ENCODE results near the gene ATAD2B.

ATAD2B gene

DNA sequence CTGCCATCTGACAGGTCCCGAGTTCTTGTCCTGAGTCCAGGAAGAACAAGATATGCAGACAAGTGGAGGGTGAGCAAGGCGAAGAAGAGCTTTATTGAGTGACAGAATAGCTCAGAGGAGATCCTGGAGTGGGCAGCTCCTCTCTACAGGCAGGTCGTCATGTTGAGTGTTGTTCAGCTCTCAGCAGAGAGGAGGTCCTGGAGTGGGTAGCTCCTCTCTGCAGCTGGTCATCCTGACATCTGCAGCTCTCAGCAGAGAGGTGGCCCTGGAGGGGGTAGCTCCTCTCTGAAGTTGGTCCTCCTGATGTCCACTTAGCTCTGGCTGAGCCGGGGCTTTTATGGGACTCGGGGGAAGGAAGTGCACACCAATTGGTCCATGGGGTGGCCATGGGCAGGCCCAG, 90.4 kb downstream of the ATAD2B start:
- DNase-seq: no peak

DNA sequence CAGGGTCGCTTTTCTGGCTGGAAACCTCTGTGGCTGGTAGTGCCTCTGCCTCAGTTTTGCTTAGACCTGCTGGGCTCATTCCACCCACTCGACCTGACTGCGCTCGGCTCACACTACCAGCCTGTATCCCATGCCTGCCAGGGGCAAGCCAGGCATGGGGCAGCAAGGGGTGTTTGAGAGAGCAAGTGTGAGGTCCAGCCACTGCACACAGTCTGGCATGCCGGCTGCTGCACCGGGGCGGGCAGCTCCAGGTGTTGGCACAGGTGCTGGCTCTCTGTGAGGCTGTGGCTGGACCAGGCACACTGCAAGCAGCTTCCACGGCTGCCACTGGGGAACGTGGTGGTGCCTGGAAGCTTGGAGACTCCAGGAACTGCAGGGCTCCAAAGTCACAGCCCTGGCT, 90.9 kb downstream of the ATAD2B start:
- no peak for DNase-seq

DNA sequence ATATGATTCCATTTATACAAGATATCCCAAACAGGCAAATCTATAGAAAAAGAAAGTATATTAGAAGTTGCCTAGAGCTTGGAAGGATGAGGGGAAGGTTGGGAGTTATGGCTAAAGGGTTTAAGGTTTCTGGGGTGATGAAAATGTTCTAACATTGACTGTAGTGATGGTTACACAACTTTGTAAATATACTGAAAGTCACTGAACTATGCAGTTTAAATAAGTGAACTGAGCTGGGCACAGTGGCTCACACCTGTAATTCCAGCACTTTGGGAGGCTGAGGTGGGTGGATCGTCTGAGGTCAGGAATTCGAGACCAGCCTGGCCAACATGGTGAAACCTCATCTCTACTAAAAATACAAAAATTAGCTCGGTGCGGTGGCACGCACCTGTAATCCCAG, 91.5 kb downstream of the ATAD2B start:
- DNase-seq: no peak

DNA sequence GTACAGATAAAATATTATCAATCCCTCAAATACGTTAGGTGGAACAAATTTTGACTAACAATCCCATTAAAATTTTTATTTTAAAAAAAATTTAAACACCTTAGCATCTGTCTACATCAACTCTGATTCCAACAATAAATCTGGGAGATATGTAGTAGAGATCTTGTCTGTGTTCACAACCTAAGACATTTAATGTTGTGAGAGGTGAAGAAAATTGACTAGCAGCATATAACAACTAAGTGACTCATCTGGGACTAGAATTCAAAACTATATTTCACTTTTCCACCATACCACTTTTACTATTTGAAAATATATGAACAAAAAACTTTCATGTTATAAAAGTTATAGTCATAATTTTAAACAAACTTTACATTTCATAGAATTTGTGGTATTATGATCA, 97.9 kb downstream of the ATAD2B start:
- DNase-seq: no peak

DNA sequence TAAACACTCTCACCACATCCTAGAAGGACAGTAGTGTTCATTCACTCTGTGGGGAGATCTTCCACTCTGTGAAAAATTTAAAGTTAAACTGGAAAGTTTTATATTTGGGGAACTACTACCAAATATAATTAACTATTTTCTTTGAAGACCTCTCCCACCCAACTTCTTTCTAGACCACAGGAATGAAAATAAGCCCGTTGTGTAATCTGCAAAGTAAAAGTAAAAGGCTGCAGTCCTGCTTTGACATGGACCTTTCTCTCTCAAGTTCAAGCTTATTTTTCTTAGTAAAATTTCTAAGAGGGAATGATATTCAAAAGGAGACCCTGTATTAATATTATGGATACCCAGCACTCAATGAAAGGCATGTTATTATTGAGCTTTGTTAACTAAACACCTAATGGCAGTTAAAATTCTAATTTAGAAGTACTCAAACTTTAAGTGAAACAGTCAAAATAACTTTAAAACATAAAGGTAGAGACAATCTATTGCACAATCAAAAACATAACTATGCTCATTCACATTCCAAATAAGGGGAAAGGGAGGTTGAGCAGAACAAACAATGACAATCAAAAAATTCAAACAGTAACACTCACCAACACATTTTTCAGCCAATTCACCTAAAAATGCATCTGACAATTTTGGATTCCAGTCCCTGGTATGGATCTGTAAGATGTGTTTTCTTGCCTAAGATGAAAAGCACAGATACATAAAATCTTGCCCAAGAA, 98.5 kb downstream of the ATAD2B start:
- DNase-seq: no peak

DNA sequence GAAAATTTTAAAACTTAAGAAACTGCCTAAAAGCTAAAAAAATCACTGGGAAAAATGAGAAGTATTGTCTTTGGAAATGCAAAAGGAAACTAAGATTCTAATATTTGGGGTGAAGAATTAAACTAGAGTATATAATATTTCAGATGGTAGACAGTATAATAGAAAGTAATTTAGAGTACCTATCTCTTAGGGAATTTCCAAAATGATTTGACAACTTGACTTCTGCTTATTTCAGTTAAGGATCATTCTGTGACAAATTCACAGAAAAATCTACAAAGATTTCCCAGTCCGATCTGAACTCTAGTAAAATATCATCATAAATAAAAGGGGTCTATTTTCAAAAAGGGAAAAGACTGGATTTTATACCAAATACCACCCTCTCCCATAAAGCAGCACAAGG, 99.6 kb downstream of the ATAD2B start:
- DNase-seq: no peak

DNA sequence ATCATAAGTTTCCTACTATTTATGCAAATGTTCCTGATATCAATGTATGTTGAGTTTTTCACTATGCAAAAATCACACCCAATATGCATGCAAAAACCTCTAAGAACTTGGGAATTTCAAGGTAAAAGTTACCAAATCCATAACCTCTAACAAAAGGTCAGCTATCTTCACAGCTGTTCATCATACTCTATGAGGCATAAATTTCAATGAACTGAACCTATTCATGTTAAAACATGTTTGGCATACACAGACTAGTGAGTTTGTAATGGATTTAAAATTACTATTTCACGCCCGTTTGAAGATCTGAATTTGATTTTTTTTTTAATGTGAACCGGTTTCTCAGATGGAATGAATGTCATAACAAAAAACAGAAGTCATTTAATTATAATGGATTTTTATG, 100.2 kb downstream of the ATAD2B start:
- DNase-seq: no peak

DNA sequence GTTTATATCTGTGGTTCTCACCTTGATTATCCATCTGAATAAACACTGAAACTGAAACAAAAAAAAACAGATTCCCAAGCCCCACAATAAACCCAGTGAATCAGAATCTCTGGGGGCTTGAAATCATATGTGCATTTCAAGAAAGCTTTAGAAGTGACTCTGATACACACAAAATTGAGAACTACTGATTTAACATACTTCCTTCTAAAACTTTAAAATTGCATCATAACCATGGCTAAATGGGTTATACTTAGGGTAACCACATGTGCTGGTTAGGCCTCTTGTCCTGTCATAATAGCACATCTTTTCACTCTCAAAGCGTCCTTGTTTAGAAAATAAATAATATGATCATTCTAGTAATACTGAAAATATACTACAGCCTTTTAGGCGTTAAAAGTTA, 100.9 kb downstream of the ATAD2B start:
- DNase-seq: no peak

DNA sequence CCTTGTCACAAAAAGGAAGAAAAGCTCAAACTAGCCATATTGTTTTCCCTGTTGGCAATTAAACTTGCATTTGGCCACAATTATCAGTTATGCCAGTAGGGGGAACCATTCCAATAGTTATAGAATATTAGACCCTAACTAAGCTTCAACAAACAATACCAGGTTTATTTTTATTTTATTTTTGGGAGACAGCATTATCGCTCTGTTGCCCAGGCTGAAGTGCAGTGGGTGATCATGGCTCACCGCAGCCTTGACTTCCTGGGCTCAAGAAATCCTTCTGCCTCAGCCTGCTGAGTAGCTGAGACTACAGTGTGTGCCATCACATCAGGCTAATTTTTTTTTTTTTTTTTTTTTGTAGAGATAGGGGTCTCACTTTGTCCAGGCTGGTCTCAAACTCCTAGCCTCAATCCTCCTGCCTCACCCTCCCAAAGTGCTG, 102.1 kb downstream of the ATAD2B start:
- no peak for DNase-seq

DNA sequence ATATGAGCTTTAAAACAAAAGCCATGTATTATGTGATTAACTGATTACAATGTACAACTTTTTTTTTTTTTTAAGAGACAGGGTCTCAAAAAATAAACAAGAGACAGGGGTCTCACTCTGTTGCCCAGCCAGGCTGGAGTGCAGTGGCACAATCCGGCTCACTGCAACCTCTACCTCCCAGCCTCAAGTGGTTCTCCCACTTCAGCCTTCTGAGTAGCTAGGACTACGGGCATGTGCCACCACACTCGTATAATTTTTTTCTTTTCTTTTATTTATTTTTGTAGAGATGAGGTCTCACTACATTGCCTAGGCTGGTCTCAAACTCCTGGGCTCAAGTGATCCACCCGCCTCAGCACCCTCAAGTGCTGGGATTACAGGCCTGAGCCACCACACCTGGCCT, 103.1 kb downstream of the ATAD2B start:
- DNase-seq: no peak

DNA sequence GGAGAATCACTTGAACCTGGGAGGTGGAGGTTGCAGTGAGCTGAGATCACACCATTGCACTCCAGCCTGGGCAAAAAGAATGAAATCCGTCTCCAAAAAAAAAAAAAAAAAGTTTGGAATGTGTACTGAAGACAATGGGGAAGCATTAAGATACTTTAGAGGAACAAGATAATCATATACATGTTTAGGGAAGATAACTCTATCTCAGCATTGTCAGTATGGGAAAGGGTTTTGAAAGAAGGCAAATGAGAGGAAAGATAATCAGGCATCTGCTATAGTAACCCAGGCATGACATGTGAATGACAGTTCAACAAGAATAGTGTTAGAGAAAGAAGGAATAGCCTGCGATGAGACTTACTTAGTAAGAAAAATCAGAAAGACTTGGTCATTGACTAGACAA, 112.0 kb downstream of the ATAD2B start:
- no peak for DNase-seq

DNA sequence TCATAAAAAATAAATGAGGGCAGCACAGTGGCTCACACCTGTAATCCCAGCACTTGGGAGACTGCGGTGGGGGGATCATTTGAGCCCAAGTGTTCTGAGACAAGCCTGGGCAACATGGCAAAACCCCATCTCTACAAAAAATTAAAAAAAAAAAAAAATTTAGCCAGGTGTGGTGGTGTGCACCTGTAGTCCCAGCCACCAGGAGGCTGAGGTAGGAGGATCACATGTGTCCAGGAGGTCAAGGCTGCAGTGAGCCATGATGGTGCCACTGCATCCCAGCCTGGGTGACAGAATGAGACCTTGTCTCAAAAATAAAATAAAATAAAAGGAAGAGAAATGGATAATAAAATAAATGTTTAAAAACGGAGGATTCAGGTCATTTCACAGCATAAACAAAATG, 113.5 kb downstream of the ATAD2B start:
- DNase-seq: no peak

DNA sequence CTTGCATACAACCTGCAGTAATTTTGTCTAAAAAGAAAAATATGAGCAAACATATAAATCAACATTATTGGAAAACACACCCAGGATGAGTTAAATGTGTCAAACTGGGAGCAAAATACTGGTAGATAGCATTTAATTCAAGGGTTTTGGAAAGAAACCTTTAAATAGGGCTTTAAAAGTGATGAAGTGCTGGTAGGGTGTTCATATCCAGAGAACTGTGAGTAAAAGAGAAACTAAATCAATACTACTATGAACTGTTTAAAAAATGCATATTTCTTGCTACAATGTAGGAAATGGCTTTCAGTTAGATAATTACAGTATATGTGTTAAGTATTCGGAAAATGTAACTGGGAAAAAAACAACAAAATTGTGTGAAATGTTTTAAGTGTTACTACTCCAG, 117.8 kb downstream of the ATAD2B start:
- DNase-seq: no peak

DNA sequence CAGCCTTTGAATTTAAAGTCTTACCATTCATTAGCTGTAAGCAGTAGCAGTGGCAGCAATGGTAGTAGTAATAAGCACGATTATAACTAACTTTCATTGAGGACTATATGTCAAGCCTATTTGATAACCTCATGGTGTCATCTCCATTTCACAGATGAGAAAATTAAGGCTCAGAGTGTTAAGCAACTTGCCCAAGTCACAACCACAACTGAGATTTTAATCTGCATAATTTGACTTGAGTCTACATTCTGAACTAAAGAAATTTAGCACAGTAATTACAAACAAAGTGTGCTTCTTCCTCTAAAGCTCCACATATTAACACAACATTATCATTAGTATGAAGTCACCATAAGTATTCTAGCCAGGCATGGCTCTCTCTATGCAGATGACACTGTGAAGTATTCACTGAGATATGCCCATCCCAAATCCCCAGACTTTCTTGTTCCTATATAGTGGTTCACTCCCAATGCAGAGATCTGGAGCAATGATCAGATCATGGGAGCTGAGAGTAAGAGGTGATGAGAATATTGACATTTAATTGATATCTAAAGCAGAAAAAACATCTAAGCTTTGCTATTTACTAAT, 120.2 kb downstream of the ATAD2B start:
- DNase-seq: no peak

DNA sequence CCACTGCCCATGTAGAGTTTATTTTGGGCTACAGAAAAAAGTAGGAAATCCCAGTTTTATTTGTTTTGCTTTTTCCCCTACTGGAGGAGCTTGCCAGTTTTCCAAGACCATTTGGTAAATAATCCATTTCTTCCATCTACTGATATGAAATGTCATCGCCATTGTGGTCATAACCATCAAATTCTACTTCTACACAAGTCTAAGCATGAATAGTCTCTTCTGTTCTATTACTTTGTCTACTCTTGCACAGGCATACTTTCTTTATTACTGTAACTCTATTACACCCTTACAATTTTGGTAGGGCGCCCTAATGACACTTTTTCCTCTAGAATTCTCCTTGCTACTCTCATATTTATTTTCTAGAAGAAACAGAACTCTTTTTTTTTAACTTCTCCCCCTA, 120.7 kb downstream of the ATAD2B start:
- no peak for DNase-seq

DNA sequence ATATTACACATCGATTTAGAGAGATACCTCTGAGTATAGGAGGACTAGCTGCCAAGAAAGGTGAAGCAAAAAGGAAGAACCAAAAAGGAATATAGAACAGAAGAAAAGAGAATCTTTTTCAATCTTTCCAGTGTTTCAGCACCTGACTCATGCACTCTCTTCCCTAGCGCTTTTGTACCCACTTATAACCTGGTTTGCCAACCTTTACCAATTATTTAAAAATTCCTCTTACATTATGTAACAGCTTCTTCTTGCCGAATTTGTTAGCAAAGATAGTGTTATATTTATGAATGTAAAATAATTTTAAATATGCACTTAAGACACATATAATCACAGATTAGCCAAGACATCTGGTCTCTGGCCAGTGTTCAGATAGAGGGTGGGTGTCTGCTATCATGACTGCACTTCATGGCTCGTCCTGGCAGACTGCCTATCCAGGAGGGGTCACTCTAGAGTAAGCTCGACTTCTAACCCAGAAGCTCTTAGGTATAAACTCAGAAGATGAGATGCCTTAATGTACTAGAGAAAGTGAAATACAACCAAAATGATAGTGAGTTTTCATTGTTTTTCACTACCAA, 122.9 kb downstream of the ATAD2B start:
- DNase-seq: no peak

DNA sequence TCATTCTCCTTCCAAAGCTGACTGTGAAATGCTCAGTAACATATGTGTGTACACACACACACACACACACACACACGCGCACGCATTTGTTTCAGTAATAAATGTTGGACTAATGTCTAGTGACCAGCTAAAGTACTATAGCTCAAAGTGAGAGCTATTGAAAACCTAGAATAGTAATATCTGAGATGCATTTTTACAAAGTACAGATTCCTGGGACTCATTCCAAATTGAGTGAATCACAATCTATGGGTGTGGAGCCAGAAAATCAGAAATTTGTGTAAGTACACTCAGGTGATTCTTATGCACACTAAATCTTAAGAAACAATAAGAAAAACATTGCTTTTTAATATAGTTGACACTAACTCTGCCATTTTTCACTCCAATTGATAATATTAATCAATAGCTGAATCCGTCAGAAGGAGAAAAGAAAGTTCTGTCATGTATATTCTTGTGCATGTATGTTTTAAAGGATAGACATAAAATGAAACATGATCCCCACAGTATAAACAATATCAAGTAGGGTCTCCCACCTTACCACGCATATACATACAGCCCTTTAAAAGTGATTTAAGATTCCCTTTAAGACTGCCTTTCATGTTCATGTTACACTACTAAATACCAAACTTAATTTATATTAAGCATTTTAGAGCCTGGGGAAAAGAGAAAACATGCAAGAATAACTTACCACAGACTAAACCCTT, 123.5 kb downstream of the ATAD2B start:
- DNase-seq: no peak

DNA sequence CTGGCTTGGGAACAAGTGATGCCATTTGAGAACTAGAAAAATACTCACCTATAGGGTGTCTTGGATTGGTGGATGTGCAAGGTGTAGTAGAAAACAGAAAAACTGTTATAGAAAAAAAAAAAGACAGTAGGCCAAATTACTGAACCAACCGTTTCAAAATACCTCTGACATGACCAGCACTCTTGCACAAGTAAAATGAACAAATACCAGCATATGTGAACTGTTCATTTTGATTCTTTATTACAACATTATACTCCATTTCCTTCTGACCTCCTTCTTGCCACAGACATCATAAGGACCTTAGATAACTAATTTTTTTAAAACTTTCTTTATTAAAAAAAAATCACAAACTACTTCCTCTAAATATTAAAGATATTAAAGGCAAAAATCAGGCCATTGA, 125.5 kb downstream of the ATAD2B start:
- DNase-seq: no peak

DNA sequence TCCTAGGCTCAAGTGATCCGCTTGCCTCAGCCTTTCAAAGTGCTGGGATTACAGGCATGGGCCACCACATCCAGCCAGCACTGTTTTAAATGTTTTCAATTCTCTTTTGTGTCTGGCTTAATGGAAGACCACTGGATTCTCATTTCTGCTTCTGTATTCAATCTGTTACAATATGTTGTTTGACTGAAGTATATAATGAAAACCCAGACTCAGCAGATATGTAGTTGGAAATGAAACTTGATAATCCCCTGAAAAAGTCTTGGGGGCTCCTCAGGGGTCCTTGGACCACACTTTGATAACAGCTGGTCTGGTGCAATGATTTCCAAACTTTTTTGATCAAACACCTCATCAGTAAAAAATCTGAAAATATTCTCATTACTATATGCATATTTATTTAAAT, 132.7 kb downstream of the ATAD2B start:
- DNase-seq: no peak

DNA sequence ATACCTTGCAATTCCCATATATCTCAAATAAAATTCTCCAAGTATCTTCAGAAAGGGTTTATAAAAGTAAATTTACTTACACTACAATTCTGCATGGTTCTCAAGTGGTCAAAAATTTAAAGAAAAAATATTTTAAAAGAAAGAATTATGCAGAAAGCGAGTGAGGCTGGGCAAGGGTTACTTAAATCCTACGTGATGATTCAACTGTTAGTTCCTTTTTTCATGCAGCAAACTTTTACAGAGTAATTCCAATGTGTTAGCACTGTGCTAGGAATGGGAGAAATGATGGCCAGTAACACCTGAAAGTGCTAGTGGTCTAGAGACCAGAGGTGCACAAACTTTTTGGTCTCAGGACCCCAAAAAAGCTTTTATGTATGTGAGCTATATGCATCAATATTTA, 133.4 kb downstream of the ATAD2B start:
- DNase-seq: no peak

DNA sequence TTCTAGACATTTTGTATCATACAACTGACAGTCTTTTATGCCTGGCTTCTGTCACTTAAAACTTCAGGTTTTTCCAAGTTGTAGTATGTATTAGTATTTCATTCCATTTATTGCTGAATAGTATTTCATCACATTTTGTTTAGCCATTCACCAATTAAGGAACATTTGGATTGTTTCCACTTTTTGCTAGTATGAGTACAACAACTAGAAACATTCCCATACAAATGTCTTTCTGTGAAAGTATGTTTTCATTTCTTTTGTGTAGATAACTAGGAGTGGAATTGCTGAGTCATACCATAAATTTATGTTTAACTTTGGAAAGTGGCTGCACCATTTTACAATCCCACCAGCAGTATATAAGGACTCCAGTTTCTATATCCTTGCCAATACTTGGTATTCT, 135.9 kb downstream of the ATAD2B start:
- DNase-seq: no peak

DNA sequence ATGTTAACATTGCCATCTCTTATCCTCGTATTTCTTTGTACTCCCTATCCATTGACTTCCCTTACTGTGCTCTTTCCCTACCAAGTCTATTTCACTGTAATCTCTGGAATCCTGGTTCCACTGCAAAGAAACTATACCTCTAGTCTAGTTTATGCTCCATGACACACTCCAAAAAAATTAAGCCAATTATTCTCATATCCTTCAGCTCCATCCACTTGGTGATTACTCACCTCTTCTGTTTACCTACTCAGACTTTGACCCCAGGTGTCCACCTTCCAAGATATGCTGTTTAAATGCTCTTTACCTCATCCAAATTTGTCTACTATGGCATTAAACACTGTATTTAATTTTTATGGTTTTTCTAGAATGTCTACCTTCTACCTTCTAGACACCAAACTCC, 137.9 kb downstream of the ATAD2B start:
- no peak for DNase-seq

DNA sequence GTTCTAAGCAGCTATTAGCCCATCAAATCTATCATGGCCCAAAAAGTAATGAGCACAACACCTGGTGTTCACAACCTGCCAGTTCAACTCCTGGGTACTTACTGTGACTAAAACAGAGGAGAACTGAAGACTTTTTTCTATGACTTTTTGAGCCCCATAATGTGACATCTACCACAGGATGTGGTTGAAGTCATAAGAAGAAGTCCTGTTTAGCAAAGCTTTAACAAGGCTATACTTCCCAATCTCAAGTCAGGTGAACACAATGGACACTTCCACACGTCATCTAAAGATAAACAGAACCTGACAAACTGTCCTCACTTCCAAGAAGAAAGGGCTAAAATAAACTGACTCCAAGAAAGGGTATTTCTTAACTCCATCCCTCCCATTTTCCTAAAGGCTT, 138.8 kb downstream of the ATAD2B start:
- DNase-seq: no peak

DNA sequence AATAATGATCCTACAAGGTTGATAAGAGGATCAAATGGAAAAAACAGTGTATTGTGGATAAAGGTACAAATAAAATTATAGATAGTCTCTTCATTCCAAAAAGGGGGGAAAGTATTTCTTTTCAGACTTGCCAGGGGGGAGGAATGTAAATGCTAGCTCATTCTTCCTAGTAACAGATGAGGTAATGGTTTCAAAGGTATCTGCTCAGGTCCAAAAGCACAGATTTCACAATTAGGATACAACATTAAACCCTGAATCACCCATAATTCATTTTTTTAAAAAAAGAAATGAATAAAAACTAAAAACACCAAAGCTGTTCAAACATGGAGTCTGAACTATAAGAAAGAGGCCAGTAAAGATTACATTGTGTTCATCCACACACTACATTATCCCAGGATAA, 142.0 kb downstream of the ATAD2B start:
- DNase-seq: no peak
